ENCODE data around the gene WDFY4.

The WDFY4 gene

GRCh38 chr10:48926255-48926654, 241.6 kb downstream of the WDFY4 start:
- DNase-seq, result no peak

- no peak for DNase-seq
These were observed 242.3 kb downstream of the WDFY4 start for GRCh38 chr10:48926764-48927540.

GRCh38 chr10:48929413-48929990, 244.8 kb downstream of the WDFY4 start:
- DNase-seq, result no peak

GRCh38 chr10:48931188-48931587, 246.5 kb downstream of the WDFY4 start:
- no peak for DNase-seq

- no peak for DNase-seq
These were observed 248.4 kb downstream of the WDFY4 start for GRCh38 chr10:48932831-48933664.

- no peak for DNase-seq
These were observed 250.2 kb downstream of the WDFY4 start for GRCh38 chr10:48934672-48935501.

- no peak for DNase-seq
These were observed 250.9 kb downstream of the WDFY4 start for GRCh38 chr10:48935577-48935976.

- DNase-seq, result no peak
These were observed 253.1 kb downstream of the WDFY4 start for GRCh38 chr10:48937796-48938195.

GRCh38 chr10:48938281-48938680, 253.6 kb downstream of the WDFY4 start:
- no peak for DNase-seq

GRCh38 chr10:48938990-48939536, 254.4 kb downstream of the WDFY4 start:
- no peak for DNase-seq

- no peak for DNase-seq
These were observed 255.2 kb downstream of the WDFY4 start, which contains the start of gene LRRC18 for GRCh38 chr10:48939790-48940325. Gene LRRC18 (minus strand): TSS chr10:48939840. CDS start chr10:48914155, 25,685 bp downstream.

- no peak for DNase-seq
These were observed 255.7 kb downstream of the WDFY4 start for GRCh38 chr10:48940372-48940771.

- DNase-seq, result no peak
These were observed 256.3 kb downstream of the WDFY4 start for GRCh38 chr10:48940958-48941357.

GRCh38 chr10:48941427-48942075, 256.9 kb downstream of the WDFY4 start:
- no peak for DNase-seq

- DNase-seq, result no peak
These were observed 258.4 kb downstream of the WDFY4 start for GRCh38 chr10:48943096-48943495.

GRCh38 chr10:48944171-48944570, 259.5 kb downstream of the WDFY4 start:
- DNase-seq, result no peak

- DNase-seq, result no peak
These were observed 260.9 kb downstream of the WDFY4 start for GRCh38 chr10:48945441-48946130.

- no peak for DNase-seq
These were observed 261.7 kb downstream of the WDFY4 start for GRCh38 chr10:48946332-48946731.

GRCh38 chr10:48946891-48947500, 262.3 kb downstream of the WDFY4 start:
- DNase-seq, result no peak

- no peak for DNase-seq
These were observed 263.2 kb downstream of the WDFY4 start for GRCh38 chr10:48947690-48948469.

Data from CD4-positive, alpha-beta T cell treated with Interleukin-17A for 1 hour (primary cell).